NOMO-1 treated with DMSO at 0.1 percent for 48 hours (cell line): ENCODE results near the gene OR2D3.
"Not testable (repeated sequence)": the region's sequence is repeated elsewhere in the genome, so short reads cannot be mapped to it uniquely, and the experiment has no call there.

Experiments used
- DNase-seq: peaks from one replicate; lab custom pipeline; 2025; ENCODE audit not compliant: unreplicated experiment; lab: John Stamatoyannopoulos, UW

The OR2D3 gene

GRCh38 chr11:6920702-6921101 lies at the start of gene OR2D3:
OR2D3 (plus strand) TSS chr11:6921002; CDS start chr11:6921002, 0 bp downstream.
- no peak for DNase-seq

GRCh38 chr11:6871278-6871677 lies 49.5 kb upstream of the OR2D3 start:
- no peak for DNase-seq

DNA sequence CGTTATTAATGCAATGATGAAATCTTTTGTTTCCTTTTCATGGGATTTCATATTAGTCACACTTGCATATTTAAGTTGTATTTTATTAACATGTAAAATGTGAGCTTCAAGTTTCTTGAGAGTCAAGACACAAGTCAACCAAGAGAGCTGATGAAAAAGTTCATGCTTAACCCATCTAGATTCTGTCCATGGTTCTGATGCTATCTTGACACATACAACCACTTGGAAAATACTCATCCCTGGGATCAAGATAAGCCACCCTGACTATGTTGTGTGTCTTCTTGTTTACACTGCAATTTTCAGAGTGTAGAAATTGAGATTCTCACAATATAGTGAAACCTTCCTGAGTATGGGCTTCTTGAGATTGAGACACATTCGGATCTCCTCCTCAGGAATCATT lies 45.0 kb upstream of the OR2D3 start:
- DNase-seq, result no peak

DNA sequence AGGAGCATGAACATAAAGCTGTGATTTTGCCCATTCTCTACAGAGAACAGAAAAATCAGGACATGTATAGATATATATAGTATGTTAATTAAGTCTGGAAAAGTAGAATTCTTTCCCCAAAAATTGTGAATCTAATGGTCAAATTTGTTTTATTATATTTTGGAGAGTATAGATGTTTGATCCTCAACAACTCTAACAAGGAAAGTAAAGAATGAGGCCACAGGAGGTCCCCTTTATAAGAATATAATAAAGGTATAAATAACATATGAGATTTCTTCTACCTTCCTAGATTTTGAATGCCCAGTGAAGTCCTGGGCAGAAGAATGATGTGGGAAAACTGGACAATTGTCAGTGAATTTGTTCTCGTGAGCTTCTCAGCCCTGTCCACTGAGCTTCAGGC lies 44.5 kb upstream of the OR2D3 start, which contains the start of gene OR10A4:
TSS of gene OR10A4 (plus strand) at position 301 of the 400 bp plus-strand sequence. CDS start at position 324, 23 bp downstream.
- no peak for DNase-seq

GRCh38 chr11:6876914-6877313 lies 43.9 kb upstream of the OR2D3 start:
- DNase-seq, result no peak

DNA sequence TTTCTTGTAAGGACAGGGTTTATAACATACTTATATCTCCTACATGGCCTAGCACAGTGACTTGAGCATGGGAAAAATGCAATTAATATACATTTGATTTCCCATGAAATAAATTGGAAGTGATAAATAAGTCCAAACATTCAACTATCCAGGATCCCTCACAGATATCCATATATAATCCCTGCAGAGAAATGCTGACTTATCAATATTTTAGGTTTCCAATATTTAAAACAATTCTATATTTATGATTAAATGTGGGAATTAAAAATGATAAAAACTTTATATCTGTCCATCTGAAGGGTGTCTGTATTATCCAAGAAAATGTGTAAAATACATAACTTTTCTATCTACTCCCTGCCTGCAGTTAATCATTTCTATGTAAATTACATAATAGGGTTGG lies 38.1 kb upstream of the OR2D3 start:
- no peak for DNase-seq

DNA sequence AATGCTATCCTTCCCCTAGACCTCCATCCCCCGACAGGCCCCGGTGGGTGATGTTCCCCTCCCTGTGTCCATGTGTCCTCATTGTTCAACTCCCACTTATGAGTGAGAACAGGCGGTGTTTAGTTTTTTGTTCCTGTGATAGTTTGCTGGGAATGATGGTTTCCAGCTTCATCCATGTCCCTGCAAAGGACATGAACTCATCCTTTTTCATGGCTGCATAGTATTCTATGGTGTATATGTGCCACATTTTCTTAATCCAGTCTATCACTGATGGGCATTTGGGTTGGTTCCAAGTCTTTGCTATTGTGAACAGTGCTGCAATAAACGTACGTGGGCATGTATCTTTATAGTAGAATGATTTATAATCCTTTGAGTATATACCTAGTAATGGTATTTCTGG lies 33.1 kb upstream of the OR2D3 start:
- not testable (repeated sequence) for DNase-seq

DNA sequence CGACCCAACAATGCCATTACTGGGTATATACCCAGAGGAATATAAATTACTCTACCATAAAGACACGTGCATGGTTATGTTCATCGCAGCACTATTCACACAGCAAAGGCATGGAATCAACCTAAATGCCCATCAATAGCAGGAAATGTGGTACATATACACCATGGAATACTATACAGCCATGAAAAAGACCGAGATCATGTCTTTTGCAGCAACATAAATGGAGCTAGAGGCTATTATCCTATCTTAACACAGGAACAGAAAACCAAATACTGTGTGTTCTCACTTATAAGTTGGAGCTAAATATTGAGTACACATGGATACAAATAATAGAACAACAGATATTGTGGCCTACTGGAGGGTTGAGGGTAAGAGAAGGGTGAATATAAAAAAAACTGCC lies 32.0 kb upstream of the OR2D3 start:
- DNase-seq, result no peak

GRCh38 chr11:6889835-6890234 lies 31.0 kb upstream of the OR2D3 start:
- DNase-seq, result no peak

DNA sequence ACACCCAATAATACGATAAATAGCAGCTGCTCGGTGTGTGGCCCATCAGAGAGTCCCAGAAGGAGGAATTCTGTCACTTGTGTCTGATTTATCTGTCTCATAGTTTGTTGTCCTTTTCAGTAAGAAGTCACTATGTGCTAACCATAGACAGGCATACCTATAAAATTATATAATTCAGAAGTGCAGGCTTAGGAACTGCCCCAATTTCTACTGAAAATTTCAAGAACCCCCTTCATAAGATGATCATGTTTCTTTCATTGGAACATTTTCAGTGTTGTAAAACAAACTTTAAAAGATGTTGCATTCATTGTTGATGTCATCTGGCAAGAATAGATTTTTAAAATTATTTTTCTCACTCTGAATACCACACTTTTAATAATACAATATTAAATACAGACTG lies 28.4 kb upstream of the OR2D3 start, which contains the start of gene OR2D2:
TSS of gene OR2D2 (minus strand) at position 101 of the 400 bp plus-strand sequence. CDS start at position 101, 0 bp downstream.
- no peak for DNase-seq

- no peak for DNase-seq
These were observed 26.7 kb upstream of the OR2D3 start for GRCh38 chr11:6894097-6894496.

- DNase-seq, result no peak
These were observed 25.8 kb upstream of the OR2D3 start for GRCh38 chr11:6895010-6895409.

- no peak for DNase-seq
These were observed 21.9 kb upstream of the OR2D3 start for GRCh38 chr11:6898911-6899310.

DNA sequence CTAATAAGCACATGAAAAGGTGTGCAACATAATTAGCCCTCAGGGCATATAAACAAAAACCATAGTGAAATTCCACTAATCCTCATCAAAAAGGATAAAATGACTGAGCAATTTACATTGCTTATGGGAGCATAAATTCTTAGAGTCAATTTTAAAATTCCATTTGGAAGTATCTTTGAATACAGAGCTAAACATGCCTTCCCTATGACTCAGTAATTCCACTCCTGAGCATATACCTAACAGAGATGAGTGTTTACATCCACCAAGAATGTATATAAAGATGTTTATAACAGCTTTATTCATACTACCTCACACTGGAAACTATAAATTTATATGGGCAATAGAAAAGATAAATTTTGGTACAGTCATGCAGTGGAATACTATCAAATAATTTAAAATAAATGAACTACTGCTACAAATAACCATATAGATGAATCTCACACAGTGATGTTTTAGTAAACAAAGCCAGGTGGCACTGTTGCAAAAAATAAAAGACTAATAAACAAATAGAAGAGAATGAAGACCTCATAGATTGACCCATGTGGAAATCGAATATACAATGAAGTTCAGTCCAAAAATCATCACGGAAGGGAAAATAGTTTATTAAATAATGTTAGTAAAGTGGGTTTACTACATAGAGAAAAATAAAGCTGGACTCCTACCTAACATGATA lies 20.3 kb upstream of the OR2D3 start:
- DNase-seq, result no peak

DNA sequence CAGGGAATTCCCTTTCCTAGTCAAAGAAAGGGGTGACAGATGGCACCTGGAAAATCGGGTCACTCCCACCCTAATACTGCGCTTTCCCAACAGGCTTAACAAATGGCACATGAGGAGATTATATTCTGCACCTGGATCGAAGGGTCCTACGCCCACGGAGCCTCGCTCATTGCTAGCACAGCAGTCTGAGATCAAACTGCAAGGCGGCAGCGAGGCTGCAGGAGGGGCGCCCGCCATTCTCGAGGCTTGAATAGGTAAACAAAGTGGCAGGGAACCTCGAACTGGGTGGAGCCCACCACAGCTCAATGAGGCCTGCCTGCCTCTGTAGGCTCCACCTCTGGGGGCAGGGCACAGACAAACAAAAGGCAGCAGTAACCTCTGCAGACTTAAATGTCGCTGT lies 16.0 kb upstream of the OR2D3 start:
- DNase-seq, result not testable (repeated sequence)

GRCh38 chr11:6911378-6911777 lies 9.4 kb upstream of the OR2D3 start:
- no peak for DNase-seq

- DNase-seq, result no peak
These were observed 8.9 kb upstream of the OR2D3 start for GRCh38 chr11:6911948-6912347.

- no peak for DNase-seq
These were observed 1.1 kb upstream of the OR2D3 start for GRCh38 chr11:6919698-6920097.

- DNase-seq, result no peak
These were observed 4.3 kb downstream of the OR2D3 start for GRCh38 chr11:6925007-6925577.

GRCh38 chr11:6925636-6926207 lies 4.9 kb downstream of the OR2D3 start:
- DNase-seq, result no peak

- DNase-seq, result peak; percentile 16
These were observed 5.6 kb downstream of the OR2D3 start, which contains the start of gene ZNF215 for GRCh38 chr11:6926208-6927029. ZNF215 (plus strand) TSS chr11:6926426; CDS start chr11:6932273, 5,847 bp downstream.
